Dermis blood vessel endothelial cell (primary cell): ENCODE results near the gene ATG9B. TPM values are rescaled to one million over a fixed set of nuclear protein-coding genes. Genes with fewer than 3 reads are reported as not detected.

Experiments used
- DNase-seq: peaks from one replicate; pipeline ENCODE4 v3.0.0; 2010
- total RNA-seq: library from RNA; depleted of rRNA; stranded (reverse); fragments of >200 nt; gene quantifications from 2 replicates; pipeline ENCODE4 v1.2.3, GENCODE V29; 2014

The ATG9B gene
- total RNA-seq, 1 donor from 2014 or later, result not detected

DNA sequence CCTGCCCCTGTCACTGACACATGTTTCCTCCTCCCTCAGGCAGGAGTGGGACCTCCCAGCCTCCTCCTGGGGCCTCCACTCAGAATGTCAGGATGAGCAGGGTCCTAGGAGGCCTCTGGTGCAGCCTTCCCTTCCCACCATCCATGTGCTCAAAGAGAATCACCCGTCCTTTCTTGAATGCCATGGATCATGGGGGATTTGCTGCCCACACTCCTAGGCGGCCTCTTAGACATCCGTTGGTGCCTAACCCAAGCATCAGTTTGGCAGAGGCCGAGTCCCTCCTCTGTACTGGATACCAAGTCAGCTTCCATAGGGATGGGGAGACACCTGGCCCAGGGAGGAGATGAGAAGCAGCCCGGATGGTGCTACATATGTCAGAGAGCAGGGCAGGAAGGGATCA lies 26.5 kb downstream of the ATG9B start:
- DNase-seq, result no peak

DNA sequence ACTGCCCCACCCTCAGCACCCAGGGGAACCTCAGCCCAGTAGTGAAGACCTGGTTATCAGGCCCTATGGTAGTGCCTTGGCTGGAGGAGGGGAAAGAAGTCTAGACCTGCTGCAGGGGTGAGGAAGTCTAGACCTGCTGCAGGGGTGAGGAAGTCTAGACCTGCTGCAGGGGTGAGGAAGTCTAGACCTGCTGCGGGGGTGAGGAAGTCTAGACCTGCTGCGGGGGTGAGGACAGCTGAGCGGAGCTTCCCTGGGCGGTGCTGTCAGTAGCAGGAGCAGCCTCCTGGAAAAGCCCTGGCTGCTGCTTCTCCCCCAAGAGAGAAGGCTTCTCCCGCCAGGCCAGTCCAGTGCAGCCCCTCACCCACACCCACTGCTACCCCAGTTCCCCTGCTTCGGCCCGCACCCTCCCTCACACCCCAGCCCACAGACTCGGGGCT lies 27.2 kb downstream of the ATG9B start:
- no peak for DNase-seq

DNA sequence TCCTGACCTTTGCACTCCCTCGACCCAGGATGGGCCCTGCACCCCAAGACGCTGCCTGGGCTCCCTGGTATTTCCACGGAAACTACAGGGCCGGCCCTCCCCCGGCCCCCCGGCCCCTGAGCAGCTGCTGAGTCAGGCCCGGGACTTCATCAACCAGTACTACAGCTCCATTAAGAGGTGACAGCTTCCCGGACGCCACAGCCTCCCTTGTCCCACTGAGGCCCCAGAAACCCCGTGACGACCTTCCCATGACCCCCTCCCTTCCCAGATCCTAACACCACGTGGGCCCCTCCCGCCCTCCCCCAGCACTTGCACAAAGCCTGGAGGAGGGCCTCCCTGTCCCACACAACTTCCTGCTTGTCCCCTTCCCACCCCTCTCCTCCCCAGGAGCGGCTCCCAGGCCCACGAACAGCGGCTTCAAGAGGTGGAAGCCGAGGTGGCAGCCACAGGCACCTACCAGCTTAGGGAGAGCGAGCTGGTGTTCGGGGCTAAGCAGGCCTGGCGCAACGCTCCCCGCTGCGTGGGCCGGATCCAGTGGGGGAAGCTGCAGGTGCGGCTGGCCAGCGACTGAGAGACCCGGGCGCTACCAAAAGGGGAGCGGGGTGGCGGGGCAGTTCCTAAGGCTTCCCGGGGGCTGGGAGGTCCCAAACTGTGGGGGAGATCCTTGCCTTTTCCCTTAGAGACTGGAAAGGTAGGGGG lies 27.8 kb downstream of the ATG9B start:
- DNase-seq, result no peak

DNA sequence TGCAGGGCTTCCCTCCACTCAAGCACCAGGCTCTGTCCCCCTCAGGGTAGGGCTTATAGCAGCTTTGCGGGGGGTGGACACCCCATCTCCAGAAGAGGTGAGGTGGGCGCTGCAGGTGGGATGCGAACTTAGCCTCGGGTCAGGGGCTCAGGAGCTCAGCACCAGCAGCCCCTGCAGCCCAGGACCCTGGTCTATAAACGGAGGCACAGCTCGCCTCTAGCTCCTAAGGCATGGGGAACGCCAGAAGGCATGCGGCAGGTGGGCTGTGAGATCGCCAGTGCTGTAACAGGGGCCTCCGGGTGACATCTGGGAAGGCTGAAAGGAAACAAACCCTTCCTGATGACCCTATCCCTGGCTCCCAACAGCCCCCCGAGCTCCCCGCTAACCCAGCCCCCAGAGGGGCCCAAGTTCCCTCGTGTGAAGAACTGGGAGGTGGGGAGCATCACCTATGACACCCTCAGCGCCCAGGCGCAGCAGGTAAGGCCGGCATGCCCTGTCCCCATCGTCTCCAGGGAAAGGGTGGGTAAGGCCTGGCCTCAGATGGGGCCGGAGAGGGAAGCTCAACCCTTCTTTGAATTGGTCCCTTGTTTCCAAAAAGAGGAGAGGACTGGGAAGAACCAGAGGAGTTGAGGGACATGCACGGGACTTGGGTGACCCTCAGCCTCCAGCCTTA lies 29.3 kb downstream of the ATG9B start:
- no peak for DNase-seq

DNA sequence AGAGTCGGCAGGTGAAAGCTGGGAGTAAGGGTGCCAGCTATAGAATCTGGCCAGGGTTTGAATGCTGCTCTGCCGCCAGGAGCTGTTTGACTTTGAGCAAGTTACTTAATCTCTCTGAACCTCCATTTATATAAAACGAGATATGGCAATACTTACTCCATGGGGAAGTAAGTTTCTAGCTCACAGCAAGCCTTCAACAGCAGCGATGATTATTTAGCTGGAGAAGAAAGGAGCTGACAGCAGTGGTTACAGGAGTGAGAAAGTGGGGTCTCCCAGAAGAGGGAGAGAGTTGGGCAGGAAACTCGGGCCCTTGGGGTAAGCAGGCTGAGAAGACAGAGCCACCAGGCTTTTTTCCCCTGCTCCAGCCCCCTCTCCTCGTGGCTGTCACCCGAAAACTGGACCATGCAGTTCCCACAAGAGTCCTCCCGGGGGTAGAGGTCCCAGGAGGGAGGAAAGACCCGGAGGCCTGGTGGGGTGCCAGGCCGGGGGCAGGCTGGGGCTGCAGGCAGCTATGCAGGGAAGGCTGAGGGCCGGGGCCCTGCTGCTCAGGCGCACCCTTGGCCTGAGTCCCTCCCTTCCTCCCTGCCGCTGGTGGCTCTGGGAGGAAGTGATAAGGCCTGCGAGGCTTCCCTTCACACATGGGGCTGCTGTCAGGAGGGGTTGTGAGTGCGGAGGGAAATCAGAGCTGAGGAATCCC lies 30.0 kb downstream of the ATG9B start:
- peak; percentile 88 for DNase-seq

DNA sequence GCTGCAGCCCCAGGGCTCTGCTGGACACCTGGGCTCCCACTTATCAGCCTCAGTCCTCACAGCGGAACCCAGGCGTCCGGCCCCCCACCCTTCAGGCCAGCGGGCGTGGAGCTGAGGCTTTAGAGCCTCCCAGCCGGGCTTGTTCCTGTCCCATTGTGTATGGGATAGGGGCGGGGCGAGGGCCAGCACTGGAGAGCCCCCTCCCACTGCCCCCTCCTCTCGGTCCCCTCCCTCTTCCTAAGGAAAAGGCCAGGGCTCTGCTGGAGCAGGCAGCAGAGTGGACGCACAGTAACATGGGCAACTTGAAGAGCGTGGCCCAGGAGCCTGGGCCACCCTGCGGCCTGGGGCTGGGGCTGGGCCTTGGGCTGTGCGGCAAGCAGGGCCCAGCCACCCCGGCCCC lies 30.8 kb downstream of the ATG9B start:
- DNase-seq, result peak; percentile 73

DNA sequence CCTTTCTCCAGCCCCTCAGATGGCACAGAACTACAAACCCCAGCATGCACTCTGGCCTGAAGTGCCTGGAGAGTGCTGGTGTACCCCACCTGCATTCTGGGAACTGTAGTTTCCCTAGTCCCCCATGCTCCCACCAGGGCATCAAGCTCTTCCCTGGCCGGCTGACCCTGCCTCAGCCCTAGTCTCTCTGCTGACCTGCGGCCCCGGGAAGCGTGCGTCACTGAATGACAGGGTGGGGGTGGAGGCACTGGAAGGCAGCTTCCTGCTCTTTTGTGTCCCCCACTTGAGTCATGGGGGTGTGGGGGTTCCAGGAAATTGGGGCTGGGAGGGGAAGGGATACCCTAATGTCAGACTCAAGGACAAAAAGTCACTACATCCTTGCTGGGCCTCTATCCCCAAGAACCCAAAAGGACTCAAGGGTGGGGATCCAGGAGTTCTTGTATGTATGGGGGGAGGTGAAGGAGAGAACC lies 31.4 kb downstream of the ATG9B start:
- peak; percentile 89 for DNase-seq

DNA sequence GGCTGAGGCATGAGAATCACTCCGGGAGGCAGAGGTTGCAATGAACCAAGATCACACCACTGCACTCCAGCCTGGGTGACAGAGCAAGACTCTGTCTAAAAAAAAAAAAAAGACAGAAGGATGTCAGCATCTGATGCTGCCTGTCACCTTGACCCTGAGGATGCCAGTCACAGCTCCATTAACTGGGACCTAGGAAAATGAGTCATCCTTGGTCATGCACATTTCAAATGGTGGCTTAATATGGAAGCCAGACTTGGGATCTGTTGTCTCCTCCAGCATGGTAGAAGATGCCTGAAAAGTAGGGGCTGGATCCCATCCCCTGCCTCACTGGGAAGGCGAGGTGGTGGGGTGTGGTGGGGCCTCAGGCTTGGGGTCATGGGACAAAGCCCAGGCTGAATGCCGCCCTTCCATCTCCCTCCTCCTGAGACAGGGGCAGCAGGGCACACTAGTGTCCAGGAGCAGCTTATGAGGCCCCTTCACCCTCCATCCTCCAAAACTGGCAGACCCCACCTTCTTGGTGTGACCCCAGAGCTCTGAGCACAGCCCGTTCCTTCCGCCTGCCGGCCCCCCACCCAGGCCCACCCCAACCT lies 32.1 kb downstream of the ATG9B start:
- no peak for DNase-seq

DNA sequence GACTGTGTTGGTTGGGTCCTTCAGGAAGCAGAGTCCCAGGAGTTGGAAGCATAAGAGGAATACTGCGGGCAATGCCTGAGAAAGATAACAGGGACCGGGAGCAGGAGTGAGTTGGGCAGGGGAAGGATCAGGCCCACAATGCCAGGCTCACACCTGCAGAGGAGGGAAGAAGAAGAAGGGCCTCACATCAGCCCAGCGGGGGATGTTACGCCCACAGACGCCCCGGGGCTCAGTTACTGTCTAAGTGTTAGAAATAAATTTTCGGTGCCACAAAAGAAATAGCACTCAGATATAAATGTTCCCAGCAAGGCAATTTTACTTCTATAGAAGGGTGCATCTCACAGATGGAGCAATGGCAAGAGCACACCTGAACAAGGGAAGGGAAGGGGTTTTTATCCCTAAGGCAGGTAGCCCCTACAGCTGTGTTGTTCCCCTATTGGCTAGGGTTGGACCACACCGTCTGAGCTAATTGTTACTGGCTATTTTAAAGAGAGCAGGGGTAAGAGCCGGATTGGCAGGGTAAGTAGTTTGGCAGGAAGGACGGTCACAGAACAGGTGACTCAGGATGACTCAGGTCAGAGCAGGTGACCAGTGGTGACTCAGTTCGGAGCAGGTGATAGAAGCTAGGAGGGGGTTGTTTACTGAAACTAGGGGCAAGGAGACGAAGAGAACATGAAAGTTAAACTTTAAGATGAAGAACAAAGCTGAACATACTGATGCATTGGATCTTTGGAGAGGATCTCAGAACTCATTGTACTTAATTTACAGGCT lies 33.7 kb downstream of the ATG9B start, which contains the start of gene NOS3:
Gene NOS3, plus strand, starts transcription at position 602 of the 771 bp plus-strand sequence. CDS start 2,787 bp downstream, outside the sequence.
- no peak for DNase-seq

DNA sequence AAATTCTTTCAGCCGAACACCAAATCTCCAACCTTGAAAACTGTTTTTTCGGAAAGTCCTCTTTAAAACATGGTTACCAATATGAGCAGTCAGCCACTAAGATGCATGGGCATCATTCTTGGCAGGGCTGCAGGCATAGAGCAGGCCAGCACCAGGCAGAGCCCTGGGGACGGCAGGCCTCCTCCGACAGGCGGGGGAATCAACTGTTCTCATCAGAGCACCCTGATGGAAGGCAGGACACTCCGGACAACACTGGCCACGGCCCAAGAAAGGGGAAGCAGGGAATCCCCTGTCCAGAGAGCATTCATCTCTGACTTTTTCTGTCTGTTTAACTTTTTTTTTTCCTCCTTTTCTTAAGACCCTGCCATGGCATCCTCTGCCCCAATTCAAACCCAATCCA lies 34.8 kb downstream of the ATG9B start:
- DNase-seq, result no peak

DNA sequence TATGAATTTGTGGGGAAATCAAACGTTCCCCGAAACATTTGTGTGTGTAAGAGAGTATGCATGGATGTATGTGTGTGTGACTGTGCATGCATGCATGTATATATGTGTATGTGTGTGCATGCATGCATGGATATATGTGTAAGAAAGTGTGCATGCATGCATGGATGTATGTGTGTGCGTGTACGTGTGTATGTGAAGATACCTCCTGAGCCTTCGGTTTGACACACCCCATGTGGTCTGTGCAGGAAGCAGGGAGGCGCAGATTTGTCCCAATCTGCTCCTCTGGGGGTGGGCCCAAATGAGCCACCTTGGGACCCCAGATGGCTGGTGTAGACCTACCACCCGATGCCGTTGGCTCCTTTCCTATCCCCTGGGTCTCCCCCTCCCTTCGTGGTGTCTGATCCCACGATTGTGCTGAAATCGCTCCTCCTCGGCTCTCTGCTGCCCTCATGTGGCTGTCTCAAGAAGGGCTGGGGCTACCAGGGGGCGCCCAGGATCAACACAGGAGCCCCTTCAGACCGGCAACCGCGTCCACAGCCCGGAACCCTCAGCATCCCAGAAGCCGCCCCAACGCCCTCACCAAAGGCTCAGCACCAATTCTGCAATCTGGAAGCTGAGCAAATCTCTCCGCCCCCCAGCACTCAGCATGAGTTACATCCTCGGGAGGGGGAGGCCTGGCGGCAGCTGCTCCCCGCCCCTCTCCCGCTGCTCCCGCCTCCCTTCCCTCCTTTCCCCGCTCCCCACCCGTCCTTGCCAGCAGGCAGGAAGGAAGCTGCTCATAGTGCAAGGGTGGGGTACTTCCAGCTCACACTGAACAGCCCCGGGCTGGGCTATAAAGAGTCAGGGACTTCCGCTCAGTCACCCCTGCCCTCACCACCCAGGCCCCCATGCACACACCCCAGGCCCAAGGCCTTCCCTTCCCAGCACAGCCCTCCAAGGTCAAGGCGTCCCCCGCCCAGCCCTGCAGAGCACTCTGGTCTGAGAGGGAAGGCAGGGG lies 35.8 kb downstream of the ATG9B start:
- peak; percentile 78 for DNase-seq

DNA sequence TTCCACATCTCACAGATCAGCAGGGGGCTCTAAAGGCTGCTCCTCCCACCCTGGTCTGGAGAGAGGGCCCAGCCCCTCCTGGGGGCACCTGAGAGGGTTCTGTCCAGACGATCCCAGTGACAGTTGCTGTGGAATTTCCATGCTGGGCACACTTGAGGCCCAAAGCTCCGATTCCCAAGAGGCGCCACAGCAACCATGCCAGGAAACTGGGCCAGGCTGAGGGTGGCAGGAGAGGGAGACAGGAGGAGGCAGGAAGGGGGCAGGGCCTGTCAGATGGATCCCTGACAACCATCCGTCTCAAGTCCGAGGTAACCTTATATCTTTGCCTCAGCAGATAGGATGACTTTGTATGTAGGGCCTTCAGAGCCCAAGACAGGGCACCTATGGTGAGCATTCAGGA lies 37.7 kb downstream of the ATG9B start:
- no peak for DNase-seq

DNA sequence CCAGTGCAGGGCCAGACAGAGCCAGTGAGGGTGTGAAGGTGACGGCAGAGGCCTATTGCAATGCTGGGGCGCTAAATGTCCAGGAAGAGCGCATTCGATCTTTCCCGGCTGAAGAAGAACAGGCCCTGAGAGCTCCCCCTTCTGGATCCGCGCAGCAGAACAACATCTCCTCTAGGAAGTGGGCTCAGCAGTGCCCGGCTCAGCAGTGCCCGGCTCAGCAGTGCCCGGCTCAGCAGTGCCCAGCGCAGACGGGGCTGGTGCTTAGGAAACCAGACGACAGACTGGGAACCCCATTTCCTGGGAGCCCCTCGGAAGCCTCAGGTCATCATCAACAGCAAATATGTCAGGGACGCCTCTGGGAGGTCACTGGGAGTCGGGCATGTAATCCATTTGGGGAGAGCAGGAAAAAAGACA lies 38.2 kb downstream of the ATG9B start:
- peak; percentile 76 for DNase-seq

DNA sequence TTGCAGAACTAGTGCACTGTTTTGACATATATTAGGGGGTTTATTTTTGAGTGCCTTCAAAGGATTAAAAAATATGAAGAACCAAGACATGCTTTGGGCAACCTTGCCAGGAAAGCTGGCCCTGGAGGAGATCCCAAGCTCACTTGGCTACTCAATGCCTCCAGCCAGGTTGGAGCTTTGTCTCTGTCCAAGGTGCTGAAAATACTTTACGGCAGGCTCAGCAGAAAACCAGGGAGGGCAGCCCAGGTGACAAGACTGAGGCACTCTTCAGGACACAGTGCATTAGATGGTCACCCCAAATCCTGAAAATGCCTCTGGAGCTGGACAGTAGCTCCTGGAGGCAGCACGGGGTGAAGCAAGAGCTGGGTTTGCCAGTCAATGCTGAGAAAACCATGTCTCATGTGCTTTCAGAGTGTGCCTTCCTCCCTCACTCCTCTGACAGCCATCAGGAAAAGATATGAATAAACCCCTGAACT lies 40.4 kb downstream of the ATG9B start:
- DNase-seq, result peak; percentile 70

DNA sequence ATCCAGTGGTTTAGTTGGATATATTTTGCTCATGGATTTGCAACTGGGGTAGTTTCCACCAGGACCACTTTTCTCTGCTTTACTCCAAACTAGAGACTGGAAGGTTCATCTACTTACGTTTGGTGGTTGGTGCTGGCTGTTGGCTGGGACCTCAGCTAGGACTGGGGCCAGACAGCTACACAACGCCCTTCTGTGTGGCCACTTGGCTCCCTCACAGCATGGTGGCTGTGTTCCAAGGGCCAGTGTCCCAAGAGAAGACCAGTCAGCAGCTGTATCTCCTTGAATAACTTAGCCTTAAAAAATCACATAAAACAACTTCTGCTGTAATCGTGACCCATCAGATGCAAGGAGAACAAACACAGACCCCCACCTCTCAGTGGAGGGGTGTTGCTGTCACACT lies 41.9 kb downstream of the ATG9B start:
- DNase-seq, result no peak

DNA sequence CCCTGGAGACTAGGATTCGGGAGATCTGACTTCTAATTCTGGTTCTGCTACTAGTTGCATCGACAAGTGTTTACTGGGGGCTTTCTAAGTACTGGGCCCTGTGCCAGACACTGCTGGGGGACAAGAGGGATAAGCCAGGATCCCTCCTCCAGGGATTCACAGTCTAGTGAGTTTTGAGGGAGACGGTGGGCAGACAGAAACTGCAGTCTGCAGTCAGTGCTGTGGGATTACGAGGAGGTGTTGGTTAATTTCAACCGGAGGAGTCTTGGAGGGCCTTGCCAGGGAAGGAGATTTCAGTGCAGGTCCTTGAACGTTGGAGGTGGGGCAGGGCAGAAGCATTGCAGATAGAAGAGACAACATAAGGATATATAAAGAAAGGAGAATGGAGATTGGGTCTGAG lies 42.6 kb downstream of the ATG9B start:
- no peak for DNase-seq

DNA sequence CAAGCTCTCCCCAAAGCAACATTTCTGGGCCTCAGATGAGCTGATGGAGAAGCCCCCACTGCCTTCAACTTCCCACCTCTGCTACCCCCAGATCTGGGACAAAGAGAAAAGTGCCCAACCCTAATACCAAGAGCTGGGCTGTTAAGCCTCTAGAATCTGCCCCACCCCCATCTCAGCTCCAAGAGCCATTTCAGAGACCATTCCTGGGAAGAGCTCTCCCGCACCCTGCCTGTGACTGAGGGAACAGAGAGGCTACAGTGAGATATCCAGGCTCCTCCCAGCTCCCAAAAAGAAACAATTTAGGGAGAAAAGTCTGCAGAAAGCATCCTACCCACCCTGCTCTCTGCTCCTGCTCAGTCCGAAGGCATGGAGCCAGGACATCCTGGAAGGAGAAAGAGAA lies 43.6 kb downstream of the ATG9B start:
- DNase-seq, result no peak

DNA sequence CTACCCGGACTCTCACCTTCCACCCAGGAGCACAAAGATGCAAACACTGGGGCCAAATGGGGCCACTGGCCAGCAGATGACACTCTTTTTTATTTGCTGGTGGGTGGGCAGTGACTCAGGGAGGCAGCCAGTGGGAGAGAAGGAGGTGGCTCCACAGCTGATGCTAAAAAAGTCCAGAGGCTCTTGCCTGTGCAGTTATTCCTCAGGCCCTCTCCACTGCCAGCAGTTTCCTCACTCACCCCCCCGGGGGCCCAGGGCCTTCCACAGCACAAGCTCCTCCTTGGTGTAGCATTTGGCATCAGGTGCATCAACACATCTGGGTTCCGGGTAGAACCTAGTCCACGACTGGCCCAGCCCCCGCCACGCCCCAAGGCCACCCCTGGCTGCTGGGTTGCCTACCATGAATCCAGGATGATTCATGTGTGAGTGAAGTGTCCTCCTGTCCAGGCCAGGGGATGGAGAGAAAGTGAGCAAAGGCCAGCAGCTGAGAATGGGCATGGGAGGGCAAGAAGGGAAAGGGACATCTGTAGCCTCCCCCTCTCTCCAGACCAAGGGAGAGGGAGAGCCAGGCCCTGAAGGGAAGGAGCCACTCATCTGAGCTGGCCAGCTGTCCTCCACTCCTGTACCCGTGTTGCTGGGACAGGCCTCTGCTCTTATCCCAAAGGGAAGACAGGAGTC lies 44.4 kb downstream of the ATG9B start:
- no peak for DNase-seq

DNA sequence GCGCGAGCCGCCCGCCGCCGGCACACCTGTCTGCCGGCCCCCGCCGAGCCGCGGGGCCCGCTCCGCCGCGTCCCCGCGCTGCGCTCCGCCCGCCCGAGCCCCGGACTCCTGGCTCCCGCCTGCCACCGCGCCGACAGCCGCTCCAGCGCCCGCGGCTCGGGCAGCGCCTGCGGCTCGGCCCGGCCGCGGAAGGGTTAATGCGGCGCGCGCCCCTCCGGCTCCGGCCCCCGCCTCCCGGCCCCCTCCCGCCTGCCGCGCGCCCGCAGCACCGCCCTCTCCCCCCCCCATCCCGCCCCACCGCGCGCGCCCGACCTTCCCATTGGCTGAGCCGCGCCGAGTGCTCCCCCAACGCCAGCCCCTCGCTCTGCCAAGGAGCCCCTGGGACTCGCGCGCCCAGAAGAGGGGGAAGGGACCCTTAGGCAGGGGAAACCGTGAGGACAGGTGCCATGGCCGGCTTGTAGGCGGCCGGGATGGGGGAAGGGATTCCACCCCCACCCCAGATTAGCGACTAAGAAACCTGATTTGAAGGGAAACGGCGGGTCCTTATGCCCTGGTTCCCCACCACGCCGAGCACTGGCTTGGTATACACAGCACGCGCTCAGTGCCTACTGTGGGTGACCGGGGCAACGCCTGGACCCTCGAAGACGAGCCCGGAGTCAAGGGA lies 46.0 kb downstream of the ATG9B start, which contains the start of gene KCNH2:
Gene KCNH2, minus strand, starts transcription at position 196 of the 664 bp plus-strand sequence. CDS start 408 bp downstream, outside the sequence.
- DNase-seq, result no peak
